GM21447 (cell line): Measurements from ENCODE around the gene C5orf15.

ENCODE experiments used
- ATAC-seq: cut with Tn5 transposase; IDR thresholded peaks from one replicate; pipeline ENCODE4 v1.9.1; 2021; ENCODE audit not compliant: unreplicated experiment

The C5orf15 gene

DNA sequence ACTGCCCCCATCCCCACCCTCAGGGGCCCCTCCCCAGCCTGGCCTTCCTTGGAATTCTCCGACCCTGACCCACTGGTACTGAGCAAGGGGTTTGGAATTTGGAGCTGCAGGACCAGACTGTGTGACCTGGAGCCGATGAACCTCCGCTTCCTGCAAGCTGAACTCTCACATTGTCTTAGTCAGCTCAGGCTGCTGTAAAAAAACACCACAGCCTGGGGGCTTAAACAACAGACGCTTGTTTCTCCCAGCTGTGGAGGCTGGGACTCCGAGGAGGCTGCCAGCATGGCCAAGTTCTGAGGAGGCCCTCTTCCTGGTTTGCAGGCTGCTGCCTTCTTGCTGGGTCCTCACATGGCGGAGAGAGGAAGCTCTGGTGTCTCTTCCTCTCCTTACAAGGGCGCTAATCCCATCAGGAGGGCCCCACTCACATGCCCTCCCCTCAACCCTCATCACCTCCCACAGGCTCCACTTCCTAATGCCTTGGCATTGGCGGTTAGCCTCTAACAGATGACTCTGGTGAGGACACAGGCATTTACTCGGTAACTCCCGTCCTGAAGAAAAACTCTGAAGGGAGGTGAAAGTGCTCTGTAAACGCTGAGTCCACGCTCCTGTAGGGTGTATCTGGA lies 42.4 kb downstream of the C5orf15 start:
- ATAC-seq: no peak

DNA sequence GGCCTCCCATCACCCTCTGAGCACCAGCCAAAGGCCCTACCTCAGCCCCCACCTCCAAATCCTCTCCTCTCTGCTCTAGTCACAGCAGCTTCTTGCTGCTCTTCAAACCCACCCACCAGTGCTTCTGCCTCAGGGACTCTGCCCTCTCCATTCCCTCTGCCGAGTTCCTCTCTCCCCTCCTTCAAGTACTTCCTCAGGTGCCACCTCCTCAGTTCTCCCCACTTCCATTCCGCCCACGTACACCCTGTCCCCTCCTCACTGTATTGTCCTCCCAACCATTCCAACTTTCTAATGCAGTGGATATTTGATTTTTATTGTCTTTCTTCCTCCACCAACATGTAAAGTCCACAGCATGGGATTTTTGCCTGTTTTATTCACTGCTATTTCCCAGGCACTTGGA lies 43.2 kb downstream of the C5orf15 start:
- ATAC-seq: no peak

DNA sequence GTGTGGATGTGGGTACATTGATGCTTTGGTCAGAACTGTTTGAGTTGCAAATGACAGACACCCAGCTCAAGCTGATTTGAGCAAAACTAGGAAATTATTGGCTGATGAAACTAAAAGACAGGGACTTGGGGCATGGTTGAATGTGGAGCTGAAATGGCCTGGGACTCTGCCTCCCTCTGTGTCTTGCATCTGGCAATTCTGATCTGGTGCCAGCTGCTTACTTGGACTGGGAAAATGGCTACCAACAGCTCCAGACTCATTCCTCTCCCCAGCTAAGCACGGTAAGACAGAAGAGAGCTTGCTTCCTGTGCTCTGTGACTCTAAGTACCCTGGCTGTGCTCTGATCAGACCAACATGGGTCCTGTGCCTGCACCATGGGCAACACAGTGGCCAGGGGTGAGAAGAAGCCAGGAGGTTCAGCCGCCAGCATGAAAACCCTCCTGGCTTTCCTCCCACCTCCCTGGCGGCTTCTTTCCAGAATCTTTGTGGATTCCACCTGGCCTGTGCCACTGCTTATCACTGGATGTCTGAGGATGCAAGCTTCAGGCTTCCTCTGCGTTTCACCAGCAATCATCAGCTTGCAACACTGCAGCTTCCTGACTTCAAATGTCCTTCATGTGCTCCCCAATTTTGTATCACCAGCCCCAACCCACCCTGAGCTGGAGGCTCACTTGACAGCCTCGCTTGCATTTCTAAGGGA lies 44.1 kb downstream of the C5orf15 start:
- ATAC-seq: no peak

DNA sequence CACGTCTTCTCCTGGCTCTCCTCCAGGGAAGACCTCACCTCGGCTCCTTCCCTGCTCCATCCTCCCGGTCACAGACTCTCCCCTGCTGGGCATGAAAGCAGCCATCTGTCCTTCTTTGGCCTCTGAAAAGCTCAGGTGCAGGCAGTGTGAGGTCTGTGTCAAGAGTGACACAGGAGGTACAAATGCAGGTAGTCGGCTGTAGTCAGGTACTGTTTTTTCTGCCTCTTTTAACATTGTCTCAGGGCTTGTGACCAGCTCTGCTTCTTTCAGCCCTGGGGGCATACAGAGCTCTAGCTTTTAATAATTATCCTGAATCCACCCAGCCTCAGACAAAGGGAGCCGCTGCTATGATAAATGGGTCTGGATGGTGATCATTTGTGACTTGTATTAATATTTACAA lies 46.4 kb downstream of the C5orf15 start:
- ATAC-seq: no peak

DNA sequence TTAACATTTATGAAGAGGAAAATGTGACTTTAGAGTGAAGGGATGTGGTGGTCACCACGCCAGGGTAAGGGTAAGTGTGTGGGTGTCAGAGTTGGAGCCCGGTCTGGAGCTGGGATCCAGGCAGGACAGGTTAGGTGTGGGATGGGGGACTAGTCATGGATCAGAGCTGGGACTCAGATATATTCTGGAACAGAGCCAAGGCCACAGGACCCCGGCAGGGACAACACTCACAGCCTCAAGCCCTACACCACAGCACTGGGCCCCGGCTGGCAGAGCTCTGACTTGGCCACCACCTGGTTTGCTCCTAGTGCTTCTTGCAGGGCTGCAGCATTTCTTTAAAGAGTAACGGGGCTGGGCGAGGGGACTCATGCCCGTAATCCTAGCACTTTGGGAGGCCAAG lies 47.4 kb downstream of the C5orf15 start:
- no peak for ATAC-seq

DNA sequence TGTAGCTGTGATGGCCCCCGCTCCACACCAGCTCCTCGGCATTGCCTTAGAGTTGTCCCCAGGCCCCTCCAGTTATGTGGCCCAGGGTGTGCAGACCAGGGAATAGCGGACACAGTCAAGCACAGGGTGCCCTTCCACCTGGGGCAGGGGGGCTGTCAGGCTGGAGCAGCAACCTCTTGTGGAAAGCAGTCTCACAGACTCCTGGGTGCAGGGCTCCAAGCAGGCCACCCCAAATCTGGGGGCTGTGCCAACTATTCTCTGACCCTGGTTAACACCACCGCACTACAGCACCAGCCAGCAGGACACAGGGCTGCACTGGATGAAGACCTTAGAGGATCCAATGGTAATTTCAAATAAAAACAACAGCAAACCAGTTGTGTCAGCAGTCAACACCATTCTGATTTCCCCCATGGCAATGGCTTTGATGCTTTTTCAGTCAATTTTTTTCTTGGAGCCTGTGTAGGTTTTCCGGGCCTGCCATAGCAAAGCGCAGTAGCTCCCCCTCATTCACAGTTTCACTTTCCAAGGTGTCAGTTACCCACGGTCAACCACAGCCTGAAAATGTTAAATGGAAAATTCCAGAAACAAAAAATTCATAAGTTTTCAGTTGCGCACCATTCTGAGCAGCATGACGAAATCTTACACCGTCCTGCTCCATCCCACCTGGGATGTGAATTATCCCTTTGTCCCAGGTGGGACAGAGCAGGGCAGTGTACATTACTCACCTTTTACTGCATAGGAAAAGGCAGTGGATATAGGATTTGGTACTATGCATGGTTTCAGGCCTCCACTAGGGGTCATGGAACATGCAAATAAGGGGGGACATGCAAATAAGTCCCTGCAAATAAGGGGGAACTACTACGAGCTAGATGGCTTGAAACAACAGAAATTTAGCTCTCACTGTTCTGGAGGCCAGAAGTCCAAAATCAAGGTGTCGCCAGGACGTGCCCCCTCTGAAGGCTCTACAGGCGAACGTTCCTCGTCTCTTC lies 49.0 kb downstream of the C5orf15 start:
- no peak for ATAC-seq

DNA sequence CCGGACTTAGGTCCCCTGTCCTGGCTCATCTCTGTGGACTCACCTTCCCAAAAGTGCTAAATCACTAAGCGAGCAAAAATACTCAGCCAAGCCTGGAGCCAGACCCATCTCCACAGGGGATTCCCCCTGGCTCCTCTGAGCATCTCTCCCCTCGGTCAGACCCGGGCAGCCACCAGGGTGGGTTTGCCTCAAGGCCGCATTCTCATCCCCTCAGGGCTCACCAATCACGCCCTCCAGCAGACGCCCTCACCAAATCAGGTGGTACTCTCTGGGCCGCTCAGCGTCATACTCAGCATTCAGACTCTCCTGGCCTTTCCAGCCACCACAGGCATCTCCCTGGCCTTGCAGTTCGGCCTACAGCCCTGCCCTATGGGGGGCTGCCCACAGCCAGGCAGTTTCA lies 49.7 kb downstream of the C5orf15 start:
- no peak for ATAC-seq

DNA sequence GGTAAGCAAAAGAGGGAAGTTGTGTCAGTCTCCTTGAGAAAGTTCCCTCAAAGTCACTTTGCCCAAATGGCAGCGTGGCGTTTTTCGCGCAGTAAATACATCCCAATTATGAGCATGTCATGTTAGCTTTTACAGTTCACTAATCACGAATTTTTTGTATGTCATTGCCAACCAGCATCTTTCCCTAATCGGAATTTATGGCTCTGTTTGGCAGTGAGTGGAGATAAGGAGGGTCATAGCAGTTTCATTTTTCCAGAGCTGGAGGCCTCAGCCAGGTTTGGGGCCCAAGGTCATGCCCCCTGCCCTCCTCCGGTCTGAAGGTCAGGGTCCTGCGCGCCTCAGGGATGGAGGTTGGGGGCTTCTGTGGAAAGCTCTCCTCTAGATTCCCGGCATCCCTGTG lies 50.1 kb downstream of the C5orf15 start:
- ATAC-seq: no peak

DNA sequence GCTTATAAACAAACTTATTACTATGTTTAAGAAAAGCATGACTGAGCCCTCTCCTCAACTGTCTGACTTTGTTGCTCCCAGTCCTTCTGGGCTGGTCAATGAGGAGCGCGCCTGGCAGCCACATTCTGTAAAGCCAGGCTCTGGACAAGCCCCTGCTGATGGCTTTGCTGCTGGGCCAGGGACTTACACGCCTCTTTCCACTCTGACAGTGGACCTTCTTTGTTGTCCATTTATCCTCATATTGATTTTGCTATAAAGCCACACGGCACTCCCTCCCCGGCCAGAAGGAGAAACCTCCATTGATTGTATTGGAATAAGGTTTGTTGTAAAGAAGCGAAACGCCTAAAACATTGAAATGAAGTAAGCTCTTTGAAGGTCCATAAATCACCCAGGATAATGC lies 50.6 kb downstream of the C5orf15 start:
- no peak for ATAC-seq

DNA sequence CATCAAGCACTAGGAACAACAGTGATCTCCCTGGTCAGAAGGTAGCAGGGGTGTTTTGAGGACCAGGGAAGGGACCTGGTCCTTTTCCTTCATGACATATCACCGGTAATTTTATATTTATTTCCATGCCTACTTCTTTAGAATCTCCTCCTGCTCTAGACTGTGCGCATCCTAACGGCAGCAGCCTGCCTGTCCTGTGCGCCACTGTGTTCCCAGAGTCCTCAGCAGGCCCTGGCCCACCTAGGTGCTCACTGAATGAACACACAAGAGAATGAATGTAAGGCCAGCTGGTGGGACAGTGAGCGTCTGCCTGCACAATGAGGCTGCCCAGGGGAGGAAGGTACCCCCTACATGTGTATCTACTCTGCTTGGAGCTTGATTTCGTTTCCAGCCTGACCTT lies 51.5 kb downstream of the C5orf15 start:
- ATAC-seq: no peak

DNA sequence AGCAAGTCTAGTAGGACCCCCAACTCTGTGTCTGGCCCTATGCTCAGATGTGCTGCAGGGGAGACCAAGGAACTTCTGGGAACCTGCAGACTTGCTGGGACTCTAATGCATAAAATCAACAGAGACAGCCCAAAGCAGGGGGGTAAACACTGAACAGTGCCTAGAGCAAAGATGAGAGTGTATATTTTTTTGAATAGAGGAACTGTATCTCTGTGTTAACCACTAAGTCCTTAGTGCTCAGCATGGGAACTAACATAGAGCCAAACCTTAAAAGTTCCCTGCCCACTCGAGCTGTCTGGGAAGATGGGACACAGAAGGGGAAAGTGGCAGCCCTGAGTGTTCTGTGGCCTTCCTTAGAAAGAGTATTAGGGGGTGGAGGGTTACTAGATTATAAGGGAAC lies 51.9 kb downstream of the C5orf15 start:
- no peak for ATAC-seq

DNA sequence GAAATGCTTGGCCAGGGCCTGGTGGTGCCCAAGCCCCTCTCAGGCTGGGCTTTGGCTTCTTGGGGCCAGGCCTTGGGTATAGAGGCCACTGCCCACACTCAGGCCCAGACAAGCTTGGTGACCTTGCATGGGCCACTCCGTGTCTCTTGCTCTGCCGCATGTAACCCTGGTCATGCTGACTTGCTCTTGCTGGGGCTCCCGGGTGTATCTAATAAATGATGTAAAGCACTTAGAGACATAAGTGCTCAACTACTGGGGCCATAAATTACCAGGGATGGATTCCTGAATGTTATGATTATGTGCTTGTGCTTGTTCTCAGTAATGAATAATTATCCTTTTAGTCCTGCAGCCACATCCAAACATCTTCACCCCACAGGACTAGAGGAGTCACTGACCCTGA lies 54.0 kb downstream of the C5orf15 start:
- ATAC-seq: no peak

DNA sequence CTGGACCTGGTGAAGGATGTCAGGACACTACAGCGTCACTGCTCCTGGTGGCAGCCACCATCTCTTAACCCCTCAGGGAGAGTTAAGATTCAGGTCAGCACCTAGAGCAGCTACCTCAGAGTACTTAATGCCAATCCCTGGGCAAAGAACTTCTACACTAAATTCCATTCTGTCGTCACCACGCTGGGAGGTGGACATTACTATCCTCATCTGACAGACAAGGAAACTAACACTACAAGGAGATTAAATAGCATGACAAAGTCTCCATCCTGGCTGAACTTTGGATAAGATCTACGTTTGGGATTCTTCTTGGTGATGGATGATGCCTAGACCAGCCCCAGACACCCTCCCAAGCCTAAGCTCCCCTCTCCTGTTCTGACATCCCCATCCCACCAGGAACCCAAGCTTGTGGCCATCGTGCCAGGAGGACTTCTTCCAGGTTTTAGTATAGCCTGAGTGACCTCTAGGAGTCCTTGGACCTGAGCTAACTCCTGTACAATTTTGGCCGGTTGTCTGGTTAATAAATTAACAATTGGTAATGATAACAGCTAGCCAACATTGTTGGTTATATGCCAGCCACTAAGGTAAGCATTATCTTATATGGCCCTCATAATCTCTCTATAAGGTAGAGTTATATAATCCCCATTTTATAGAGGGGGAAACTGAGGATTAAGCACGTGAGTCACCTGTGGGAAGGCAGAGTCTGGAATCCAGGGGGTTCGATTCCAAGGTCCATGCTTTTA lies 54.8 kb downstream of the C5orf15 start:
- no peak for ATAC-seq

DNA sequence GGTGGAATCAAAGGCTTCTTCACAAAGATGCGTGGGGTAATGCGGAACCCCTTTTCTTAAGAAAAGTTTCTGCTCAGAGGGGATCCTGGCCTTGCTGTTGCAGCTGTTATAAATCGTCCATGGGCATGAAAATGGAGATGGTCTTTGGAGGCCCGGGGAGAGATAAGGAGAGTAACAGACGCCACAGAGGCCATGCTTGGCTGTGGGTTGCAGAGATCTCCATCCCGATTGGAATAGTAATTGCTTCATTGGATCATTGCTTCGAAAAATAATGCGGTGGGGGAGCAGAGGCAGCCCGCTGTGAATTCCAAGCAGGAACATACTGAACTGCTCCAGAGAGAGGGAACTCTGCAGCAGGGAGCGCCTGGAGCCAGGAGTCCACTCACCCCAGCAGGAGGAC lies 55.5 kb downstream of the C5orf15 start:
- ATAC-seq: no peak

DNA sequence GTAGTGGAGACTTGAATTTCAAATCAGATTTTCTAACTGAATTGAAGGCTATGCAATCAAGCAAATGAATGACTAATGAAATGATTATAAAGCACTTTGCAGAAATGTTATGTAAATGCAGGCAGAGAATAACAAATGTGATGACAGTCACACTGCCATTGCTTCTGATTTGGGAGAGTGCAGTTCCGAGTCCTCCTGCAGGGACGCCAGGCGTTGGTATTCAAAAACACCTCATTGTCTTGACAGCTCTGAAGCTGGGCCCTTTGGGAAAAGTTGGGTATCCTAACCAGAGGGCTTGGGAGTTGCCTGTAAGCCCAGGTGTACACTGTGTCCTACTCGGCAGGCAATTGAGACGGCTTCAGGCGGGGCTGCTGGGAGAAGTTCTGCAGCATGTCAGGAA lies 57.9 kb downstream of the C5orf15 start:
- no peak for ATAC-seq

DNA sequence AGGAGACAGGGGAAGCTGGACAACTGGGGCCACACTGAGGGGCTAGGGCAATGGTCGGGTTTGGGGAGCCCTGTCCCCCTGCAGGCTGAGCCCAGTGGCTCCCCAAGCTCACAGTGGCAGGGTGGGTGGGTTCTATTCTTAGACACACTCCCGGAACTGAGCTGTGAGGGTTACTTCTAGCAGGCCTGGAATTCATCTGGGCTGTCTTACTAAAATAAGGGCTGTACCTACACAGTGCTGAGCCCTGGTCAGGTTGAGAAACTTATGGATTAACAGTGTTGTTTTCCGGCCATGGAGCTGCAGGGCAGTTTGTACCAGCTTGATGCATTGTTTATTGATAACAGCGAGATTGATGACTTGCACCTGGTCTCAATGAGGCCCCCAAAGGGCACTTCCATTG lies 58.8 kb downstream of the C5orf15 start:
- ATAC-seq: no peak

DNA sequence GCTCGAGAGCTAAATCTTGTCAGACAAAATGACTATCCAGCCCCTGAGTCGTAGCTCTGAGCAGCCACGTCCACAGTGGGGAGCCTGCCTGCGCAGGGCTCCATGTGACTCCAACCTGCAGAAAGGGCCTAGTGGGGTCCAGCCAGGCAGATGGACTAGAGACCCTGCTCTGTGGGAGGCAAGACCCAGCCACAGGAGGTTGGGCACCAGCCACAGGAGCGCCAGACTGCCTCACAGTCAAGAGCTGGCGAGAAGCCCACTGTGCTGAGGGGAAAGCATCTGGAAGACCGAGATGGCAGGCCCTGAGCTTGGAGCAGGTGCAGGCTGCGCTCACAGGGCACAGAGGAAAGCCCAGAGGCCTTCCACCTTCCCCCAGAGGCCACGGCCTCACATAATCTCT lies 61.4 kb downstream of the C5orf15 start:
- ATAC-seq: no peak

DNA sequence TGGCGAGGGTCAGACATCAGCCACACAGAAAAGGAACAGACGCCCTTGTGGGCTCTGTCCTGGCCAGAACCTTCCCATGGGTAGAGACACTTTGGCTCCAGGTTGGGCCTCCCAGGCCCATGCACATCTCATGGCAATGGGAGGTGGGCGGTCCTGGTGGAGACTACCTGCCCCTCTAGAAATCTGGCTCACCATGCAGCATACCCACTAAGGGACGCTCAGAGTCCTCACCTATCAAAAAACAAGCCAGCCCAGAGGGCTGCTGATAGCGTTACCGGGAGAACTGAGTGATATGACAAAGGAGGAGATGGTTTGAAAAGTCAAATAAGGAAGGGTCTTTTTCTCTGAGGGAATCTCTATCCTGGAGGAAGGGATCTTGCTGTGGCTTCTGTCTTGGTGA lies 62.1 kb downstream of the C5orf15 start:
- no peak for ATAC-seq
